OCI-LY1 (cell line): Measurements from ENCODE around the gene MUS81.

ENCODE experiments used
- CTCF ChIP-seq: fragments of 200-600 bp; sonication (generic), shearing (Covaris generic); IDR thresholded peaks from 2 replicates; pipeline ENCODE4 v1.5.1; 2017; ENCODE audit warnings: mild to moderate bottlenecking, antibody characterized with exemption, low read length, moderate library complexity, mixed read lengths
- EZH2 ChIP-seq: fragments of 200-600 bp; sonication (generic), shearing (Covaris generic); IDR thresholded peaks from 2 replicates; pipeline ENCODE4 v1.8.0; 2017; ENCODE audit warnings: borderline replicate concordance, mixed run types, mild to moderate bottlenecking, antibody characterized with exemption, low read length, moderate library complexity, mixed read lengths

- TF ChIP-seq CTCF: no peak
- TF ChIP-seq EZH2: no peak
Observed at GRCh38 chr11:65872586-65873317, 12.5 kb downstream of the MUS81 start, which contains the start of gene EFEMP2.
